CD4-positive, alpha-beta T cell (primary cell): ENCODE measurements around the gene FBXO28. TPM values are rescaled to one million over a fixed set of nuclear protein-coding genes. Genes with fewer than 3 reads are reported as not detected.
A peak's percentile ranks its signal among the peaks of the same experiment; 100 is the strongest.

Source experiments
- ATAC-seq: fragments of 200-7000 bp; cut with Tn5 transposase; one replicate; pipeline ENCODE4 v1.10.0; 2022; ENCODE audit warnings: mild to moderate bottlenecking; ENCODE audit not compliant: poor library complexity
- CTCF ChIA-PET: fragments of 350-600 bp; sonication (Branson Sonifier 250); formaldehyde crosslinking; loops from one replicate; lab custom pipeline; 2021; ENCODE audit warnings: antibody characterized with exemption, inconsistent platforms; lab: Charles Lee
- POLR2A ChIA-PET: fragments of 350-600 bp; sonication (Branson Sonifier 250); formaldehyde crosslinking; loops from one replicate; lab custom pipeline; 2021; ENCODE audit warnings: antibody characterized with exemption, inconsistent platforms; lab: Charles Lee
- DNase-seq, 14 experiments: peaks; one replicate each; pipeline ENCODE4 v3.0.0-alpha.2; 2013 to 2020; ENCODE audit warnings: mixed read lengths in 2 of 14
- H3K27ac ChIP-seq, 2 donors: one replicate each; pipeline versions ENCODE4 v1.5.1 to v1.7.0; 2013; ENCODE audit warnings: low read length in 2 of 2, low read depth in 1 of 2, mild to moderate bottlenecking in 1 of 2
- H3K27me3 ChIP-seq, 2 experiments: 1 replicate in 1 of 2; 2 replicates in 1 of 2; pipeline versions ENCODE4 v1.6.1 to v1.7.0; 2013; ENCODE audit warnings: low read length in 2 of 2, control low read depth in 1 of 2, mild to moderate bottlenecking in 1 of 2, moderate library complexity in 1 of 2; ENCODE audit not compliant: insufficient read depth in 2 of 2, control insufficient read depth in 1 of 2
- H3K36me3 ChIP-seq: one replicate; pipeline ENCODE4 v1.6.1; 2013; ENCODE audit warnings: low read length, control low read depth; ENCODE audit not compliant: insufficient read depth
- H3K4me1 ChIP-seq: one replicate; pipeline ENCODE4 v1.6.1; 2013; ENCODE audit warnings: low read length, control low read depth; ENCODE audit not compliant: insufficient read depth
- H3K4me3 ChIP-seq: one replicate; pipeline ENCODE4 v1.5.1; 2013; ENCODE audit warnings: mild to moderate bottlenecking, low read length, moderate library complexity
- H3K9me3 ChIP-seq, 2 experiments: 1 replicate in 1 of 2; 2 replicates in 1 of 2; pipeline versions ENCODE4 v1.6.1 to v1.7.0; 2013; ENCODE audit warnings: low read length in 2 of 2, mild to moderate bottlenecking in 2 of 2, control low read depth in 1 of 2, moderate library complexity in 1 of 2; ENCODE audit not compliant: control insufficient read depth in 1 of 2, insufficient read depth in 1 of 2
- H3K27ac Mint-ChIP-seq: one replicate; pipeline ENCODE4 v1.8.0; 2020; ENCODE audit warnings: mixed read lengths
- H3K27me3 Mint-ChIP-seq: one replicate; pipeline ENCODE4 v1.8.0; 2021; ENCODE audit warnings: mixed read lengths
- H3K36me3 Mint-ChIP-seq: one replicate; pipeline ENCODE4 v1.8.0; 2021; ENCODE audit warnings: low read depth, mixed read lengths
- H3K4me1 Mint-ChIP-seq: one replicate; pipeline ENCODE4 v1.8.0; 2021; ENCODE audit warnings: low read depth, mixed read lengths
- H3K4me3 Mint-ChIP-seq: one replicate; pipeline ENCODE4 v1.8.0; 2020; ENCODE audit warnings: mild to moderate bottlenecking, mixed read lengths
- H3K9me3 Mint-ChIP-seq: one replicate; pipeline ENCODE4 v1.8.0; 2020; ENCODE audit warnings: mixed read lengths
- CTCF ChIP-seq: fragments of 200-600 bp; IDR thresholded peaks from one replicate; pipeline ENCODE4 v1.8.0; 2022; ENCODE audit warnings: antibody characterized with exemption, mild to moderate bottlenecking
- intact Hi-C, 2 experiments: fragments of 100-400 bp; cut with DNase I in 1 of 2; cut with micrococcal nuclease in 1 of 2; formaldehyde crosslinking; loops; one replicate each; pipeline versions ENCODE4 v1.15.1 to v1.9.0; 2023 to 2025; cut with DNase I, micrococcal nuclease
- total RNA-seq, 174 experiments: library from RNA in 2 of 174; stranded (reverse) in 2 of 174; gene quantifications; one replicate each; pipeline ENCODE4 v1.2.3 and lab custom pipeline; 2021 to 2026

FBXO28 gene
- total RNA-seq, 2 experiments from 2014 or later, result 32.5 to 37.1 TPM

DNA sequence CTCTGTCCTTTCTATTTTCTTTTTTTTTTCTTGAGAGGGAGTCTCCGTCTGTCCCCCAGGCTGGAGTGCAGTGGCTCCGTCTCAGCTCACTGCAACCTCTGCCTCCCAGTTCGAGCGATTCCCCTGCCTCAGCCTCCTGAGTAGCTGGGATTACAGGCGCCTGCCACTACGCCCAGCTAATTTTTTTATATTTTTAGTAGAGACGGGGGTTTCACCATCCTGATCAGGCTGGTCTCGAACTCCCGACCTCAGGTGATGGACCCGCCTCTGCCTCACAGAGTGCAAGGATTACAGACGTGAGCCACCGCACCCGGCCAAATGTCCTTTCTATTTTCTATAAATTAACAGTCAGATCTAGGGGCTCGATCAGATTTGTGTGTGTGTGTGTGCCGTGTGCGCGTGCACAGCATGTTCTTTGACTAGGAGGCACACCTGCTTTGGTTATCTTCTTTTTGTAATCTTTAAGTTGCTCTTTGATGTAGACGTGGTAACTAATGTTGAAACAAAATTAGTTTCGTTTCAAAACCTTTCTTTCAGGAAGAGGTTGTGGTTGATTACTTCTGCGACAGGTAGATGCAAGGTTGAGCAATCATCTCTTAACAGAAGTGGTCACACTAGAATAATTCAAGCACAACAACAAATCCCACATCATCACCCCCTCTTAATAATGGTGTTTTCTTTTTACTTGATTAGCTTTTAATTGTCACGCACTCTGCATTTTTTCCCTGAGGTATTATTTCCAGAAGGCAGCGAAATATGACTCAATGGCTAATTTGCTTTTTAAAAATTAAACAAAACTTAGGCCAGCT lies 68.3 kb downstream of the FBXO28 start:
- peak; percentile 23 to 88 (median 48) for DNase-seq
- intact Hi-C loops, result loop anchor here (1.0 to 10.0 kb wide), 4 partner anchors 13 to 347 kb away; partner anchors contain the start of genes FBXO28 (in 2 of the 2) and WDR26 (in 1 of the 2)
- peak overlapping the region; percentile 96 for H3K4me3 Mint-ChIP-seq

DNA sequence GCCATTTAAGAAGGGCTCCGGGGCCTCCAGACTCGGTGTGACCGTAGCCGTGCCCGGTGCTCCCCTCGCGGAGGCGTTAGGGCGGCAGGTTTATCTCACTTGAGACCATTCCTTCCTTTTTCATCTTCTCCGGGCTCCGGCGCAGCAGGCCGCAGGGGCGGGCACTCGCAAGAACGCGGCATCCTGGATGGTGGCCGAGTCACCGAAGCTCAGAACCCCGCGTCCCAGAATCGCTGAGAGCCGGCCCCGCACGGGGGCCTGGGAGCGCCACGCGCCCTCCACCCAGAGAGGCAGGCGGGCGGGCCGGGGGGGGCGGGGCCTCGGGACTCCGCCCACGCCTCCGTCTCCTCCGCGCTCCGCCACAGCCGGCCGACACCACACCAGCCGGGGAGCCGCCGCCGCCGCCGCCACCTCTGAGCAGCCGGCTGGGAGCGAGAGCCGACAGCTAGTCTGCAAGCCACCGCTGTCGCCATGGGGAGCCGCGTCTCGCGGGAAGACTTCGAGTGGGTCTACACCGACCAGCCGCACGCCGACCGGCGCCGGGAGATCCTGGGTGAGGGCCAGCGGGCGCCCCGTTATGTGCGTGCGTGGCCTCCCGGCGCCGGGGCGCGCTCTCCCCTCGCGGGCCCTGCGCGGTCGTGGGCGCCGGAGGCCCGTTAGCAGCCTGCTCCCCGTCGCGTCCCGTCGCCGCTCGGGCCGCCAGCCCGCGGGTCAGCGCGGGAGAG lies 69.1 kb downstream of the FBXO28 start, which contains the start of gene DEGS1:
DEGS1 (plus strand) TSS at position 375 of the 725 bp plus-strand sequence; CDS start at position 472, 97 bp downstream.
- peak within 1 kb of the TSS; percentile 96 for H3K4me3 Mint-ChIP-seq
- DNase-seq (peak; percentile 75 to 94 (median 80)), ATAC-seq (peak; percentile 75)
- no peaks in the 10 kb centered on the region for H3K9me3 Mint-ChIP-seq
- peaks cover 53% of the 10 kb centered on the region for H3K4me1 Mint-ChIP-seq
- CTCF ChIA-PET, result interaction anchor here (0.8 to 1.4 kb wide), 4 partner anchors 14 to 55 kb away, joined by 3 to 6 read pairs (median 3); no protein-coding TSS in a partner anchor
- intact Hi-C loops, result loop anchor here (1.0 to 10.0 kb wide), 4 partner anchors 14 to 348 kb away; partner anchors contain the start of genes FBXO28 (in 2 of the 2) and WDR26 (in 1 of the 2)
- H3K9me3 ChIP-seq, result no peaks in the 10 kb centered on the region
- H3K27me3 ChIP-seq, result no peaks in the 10 kb centered on the region
- no peaks in the 10 kb centered on the region for H3K27me3 Mint-ChIP-seq
- peak within 1 kb of the TSS; percentile 92 for H3K4me3 ChIP-seq
- peaks cover 10% of the 10 kb centered on the region for H3K36me3 ChIP-seq
- POLR2A ChIA-PET, result interaction anchor here (0.6 to 5.3 kb wide), 36 partner anchors 8 to 1879 kb away, joined by 3 to 80 read pairs (median 4); partner anchors contain the start of genes CNIH4, FBXO28, H3-3A and NVL
- no peak for TF ChIP-seq CTCF
- H3K27ac ChIP-seq, result peak within 1 kb of the TSS; percentile 93 to 97
- H3K27ac Mint-ChIP-seq, result peak within 1 kb of the TSS; percentile 94
- peaks cover 43% of the 10 kb centered on the region for H3K36me3 Mint-ChIP-seq
- peaks cover 52% of the 10 kb centered on the region for H3K4me1 ChIP-seq

More for the DNA sequence above, 68.3 kb downstream of the FBXO28 start:
- Mint-ChIP-seq H3K27me3 (no peaks in the 10 kb centered on the region), H3K4me1 (peaks cover 49% of the 10 kb centered on the region), H3K9me3 (no peaks in the 10 kb centered on the region), H3K27ac (peak overlapping the region; percentile 94), H3K36me3 (peaks cover 38% of the 10 kb centered on the region)
- ATAC-seq, result peak; percentile 55
- TF ChIP-seq CTCF, result no peak
- peaks cover 10% of the 10 kb centered on the region for H3K36me3 ChIP-seq
- ChIA-PET CTCF (interaction anchor here (0.8 to 1.4 kb wide), 4 partner anchors 14 to 55 kb away, joined by 3 to 6 read pairs (median 3); no protein-coding TSS in a partner anchor), POLR2A (interaction anchor here (0.6 to 5.3 kb wide), 36 partner anchors 9 to 1880 kb away, joined by 3 to 80 read pairs (median 4); partner anchors contain the start of genes CNIH4, FBXO28, H3-3A and NVL)
- no peaks in the 10 kb centered on the region for H3K27me3 ChIP-seq
- peak overlapping the region; percentile 93 to 97 for H3K27ac ChIP-seq
- H3K4me3 ChIP-seq, result peak overlapping the region; percentile 92
- peaks cover 45% of the 10 kb centered on the region for H3K4me1 ChIP-seq
- no peaks in the 10 kb centered on the region for H3K9me3 ChIP-seq
